ENCODE results near the gene CAMK2G.

DNA sequence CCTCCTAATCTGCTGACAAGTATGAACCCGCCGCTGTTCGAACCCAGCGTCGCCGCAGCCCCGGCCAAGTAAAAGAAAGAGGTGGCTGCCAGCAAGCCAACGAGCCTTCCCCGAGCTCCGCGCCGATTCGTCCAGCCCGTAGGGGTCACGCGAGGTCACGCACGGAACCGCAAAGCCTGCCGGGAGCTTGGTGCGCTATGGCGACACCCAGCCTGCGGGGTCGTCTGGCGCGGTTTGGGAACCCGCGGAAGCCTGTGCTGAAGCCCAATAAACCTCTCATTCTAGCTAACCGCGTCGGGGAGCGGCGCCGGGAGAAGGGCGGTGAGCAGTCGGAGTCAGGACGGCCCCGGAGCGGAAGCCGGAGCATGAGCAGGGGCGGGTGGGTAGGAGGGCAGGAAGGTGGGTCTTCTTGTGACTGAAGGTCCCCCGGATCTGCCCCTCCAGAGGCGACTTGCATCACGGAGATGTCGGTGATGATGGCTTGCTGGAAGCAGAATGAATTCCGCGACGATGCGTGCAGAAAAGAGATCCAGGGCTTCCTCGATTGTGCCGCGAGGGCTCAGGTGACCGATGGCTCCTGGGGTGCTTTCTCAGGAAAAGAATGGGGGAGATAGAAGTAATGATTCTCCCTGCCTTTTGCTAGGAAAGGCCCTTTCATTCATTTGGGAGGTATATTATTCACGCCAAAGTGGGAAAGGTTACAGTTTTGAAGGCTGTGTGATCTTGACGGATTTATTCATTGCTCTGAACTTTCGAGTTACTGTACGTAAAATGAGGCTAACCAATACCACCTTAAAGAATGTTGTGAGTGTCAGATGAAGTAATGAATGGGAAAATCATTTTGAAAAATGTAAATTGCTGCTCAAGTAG is 92.2 kb downstream of the CAMK2G start, which contains the start of gene CHCHD1:
- TF ChIP-seq, protein P1, sequence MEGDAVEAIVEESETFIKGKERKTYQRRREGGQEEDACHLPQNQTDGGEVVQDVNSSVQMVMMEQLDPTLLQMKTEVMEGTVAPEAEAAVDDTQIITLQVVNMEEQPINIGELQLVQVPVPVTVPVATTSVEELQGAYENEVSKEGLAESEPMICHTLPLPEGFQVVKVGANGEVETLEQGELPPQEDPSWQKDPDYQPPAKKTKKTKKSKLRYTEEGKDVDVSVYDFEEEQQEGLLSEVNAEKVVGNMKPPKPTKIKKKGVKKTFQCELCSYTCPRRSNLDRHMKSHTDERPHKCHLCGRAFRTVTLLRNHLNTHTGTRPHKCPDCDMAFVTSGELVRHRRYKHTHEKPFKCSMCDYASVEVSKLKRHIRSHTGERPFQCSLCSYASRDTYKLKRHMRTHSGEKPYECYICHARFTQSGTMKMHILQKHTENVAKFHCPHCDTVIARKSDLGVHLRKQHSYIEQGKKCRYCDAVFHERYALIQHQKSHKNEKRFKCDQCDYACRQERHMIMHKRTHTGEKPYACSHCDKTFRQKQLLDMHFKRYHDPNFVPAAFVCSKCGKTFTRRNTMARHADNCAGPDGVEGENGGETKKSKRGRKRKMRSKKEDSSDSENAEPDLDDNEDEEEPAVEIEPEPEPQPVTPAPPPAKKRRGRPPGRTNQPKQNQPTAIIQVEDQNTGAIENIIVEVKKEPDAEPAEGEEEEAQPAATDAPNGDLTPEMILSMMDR (conservative IDR thresholded peaks at IDR 0.05; ENCODE audit: low read length): 0 out of 2 replicates have a peak, but pooled peaks have one; percentile 15
- no peak for TF ChIP-seq EZH2phosphoT487 (IDR thresholded peaks at IDR 0.05; ENCODE audit: borderline replicate concordance, low read depth, low read length)
